ENCODE results near the gene SMAD3. TPM values are rescaled to one million over a fixed set of nuclear protein-coding genes. Genes with fewer than 3 reads are reported as not detected.
"Not testable (repeated sequence)": the region's sequence is repeated elsewhere in the genome, so short reads cannot be mapped to it uniquely, and the experiment has no call there.

SMAD3 gene
- total RNA-seq, 2 donors from 2014 or later, result 24.0 to 37.5 TPM

- intact Hi-C loops (cut with DNase I), result no loop called here
- DNase-seq, result no peak
- ATAC-seq, result no peak
Measured at GRCh38 chr15:67114846-67115585, 49.6 kb downstream of the SMAD3 start.

GRCh38 chr15:67115586-67115969 is 50.2 kb downstream of the SMAD3 start:
- no peak for DNase-seq
- intact Hi-C loops (cut with DNase I), result no loop called here
- no peak for ATAC-seq

DNA sequence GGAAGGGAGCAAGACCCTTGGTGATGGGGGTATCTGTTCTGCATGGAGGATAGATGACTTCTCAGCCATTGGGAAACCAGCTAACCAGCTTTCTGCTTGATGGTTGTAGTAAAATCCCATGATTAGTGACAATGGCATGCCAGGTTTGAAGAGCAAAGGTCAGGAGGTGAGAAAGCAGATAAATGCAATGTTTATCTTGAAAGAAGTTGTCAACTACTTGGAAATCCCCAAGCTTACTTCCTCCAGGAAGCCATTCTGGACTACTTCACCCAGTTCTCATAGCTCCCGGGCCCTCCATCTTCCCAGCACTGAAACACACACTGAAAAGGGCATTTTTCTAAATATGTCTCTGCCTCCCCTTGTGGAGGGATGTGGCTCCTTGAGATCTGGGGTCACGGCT is 51.3 kb downstream of the SMAD3 start:
- DNase-seq, result no peak
- ATAC-seq, result no peak
- intact Hi-C loops (cut with DNase I), result no loop called here

- intact Hi-C loops (cut with DNase I), result no loop called here
- ATAC-seq, result no peak
Measured at GRCh38 chr15:67117370-67117769, 52.0 kb downstream of the SMAD3 start.

GRCh38 chr15:67118808-67119207 is 53.4 kb downstream of the SMAD3 start:
- intact Hi-C loops (cut with DNase I), result no loop called here
- ATAC-seq, result no peak
- DNase-seq, result no peak

More at GRCh38 chr15:67117370-67117769, 52.0 kb downstream of the SMAD3 start:
- DNase-seq, result no peak

DNA sequence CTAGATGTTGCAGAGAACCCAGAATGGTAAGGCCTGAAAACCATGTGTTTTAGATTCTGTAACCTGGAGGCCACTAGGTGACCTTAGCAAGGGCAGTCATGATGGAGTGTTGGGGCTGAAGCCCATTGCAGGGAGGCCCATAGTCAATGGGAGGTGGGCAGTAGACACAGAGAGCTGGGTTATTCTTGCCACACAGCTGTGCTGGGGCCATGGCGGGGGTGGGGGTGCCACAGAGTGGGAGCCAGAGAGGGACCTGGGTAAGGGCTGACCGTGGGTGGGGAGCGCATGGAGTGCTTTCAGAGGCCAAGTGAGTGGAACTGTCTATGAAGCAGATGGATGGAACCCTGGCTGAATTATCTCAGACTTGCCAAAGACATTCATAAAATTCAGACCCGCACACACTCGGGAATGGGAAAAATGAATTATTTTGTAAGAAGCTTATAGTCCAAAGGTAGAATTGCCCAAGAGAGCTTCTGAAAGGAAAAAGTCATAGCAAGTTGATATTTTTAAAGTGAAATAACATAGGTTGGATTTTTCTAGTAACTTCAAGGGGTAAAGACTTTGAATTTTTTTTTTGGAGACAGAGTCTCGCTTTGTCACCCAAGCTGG is 53.9 kb downstream of the SMAD3 start:
- DNase-seq, result no peak
- no peak for ATAC-seq
- intact Hi-C loops (cut with DNase I), result no loop called here

DNA sequence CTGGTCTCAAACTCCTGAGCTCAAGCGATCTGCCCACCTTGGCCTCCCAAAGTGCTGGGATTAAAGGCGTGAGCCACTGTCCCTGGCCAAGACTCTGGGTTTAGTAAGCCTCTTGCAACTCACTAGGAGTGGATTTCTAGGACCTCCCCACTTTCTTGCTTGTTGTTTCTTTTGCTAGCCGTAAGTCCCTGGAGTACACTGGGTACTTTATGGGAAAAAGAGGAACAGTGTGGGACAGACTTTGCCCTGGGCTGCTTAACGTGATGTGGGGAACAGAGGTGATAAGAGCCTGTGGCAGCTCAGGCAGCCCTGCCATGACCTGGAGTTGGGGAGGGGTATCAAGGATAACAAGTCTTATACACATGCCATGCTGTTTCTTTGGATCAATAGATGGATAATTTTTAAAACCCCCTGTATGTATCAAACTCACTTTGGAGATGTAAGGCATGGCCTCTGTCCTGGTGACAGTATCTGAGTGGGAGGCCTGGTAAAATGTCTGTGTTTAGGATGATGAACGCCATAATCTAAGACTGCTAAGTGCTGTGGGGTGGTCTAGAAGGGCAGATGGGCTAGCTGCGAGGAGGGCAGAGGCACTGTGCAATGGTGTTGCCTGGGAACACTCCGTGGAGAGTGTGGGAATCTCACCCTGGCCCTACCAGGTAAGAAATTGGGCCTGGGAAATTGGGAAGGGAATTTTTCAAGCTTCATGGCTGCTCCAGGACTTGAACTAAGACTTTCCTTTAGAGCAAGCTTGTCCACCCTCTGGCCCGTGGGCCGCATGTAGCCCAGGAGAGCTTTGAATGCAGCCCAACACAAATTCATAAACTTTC is 54.8 kb downstream of the SMAD3 start:
- intact Hi-C loops (cut with DNase I), result no loop called here
- ATAC-seq (no peak), DNase-seq (no peak)

DNA sequence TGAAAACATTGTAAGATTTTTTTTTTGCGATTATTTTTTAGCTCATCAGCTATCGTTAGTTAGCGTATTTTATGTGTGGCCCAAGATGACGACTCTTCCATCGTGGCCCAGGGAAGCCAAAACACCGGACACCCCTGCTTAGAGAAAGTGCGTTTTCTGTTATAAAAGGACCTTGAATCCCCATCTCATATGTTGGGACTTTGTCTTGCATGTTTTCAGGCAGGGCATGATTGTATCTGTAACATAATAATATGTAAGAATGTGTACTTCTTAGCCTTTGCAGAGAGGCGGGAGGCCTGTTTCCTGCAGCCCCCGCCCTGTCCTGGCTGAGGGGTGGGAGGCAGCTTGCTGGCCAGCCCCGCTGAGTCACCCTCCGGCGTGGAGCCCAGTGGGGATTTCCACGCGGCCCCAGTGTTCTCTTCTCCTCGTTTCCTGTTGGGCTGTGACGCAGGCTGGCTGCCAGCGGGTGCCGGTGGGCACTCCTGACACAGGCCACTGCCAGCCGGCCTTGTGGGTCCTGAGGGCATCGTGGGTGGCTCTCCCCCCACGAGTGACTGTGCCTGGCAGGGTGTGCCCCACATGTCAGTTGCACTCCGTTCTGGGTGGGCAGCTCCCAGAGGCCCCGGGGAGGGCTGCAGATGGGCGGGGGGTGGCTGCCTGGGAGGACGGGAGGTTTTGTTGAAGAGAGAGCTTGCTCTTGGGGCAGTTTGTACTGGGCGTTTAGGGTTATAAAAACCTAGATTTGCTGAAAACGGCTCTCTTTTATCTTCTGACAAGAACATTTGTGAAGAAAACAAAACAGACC is 55.6 kb downstream of the SMAD3 start:
- intact Hi-C loops (cut with DNase I), result no loop called here
- ATAC-seq, result peak; percentile 85 to 91
- DNase-seq, result peak; percentile 96

DNA sequence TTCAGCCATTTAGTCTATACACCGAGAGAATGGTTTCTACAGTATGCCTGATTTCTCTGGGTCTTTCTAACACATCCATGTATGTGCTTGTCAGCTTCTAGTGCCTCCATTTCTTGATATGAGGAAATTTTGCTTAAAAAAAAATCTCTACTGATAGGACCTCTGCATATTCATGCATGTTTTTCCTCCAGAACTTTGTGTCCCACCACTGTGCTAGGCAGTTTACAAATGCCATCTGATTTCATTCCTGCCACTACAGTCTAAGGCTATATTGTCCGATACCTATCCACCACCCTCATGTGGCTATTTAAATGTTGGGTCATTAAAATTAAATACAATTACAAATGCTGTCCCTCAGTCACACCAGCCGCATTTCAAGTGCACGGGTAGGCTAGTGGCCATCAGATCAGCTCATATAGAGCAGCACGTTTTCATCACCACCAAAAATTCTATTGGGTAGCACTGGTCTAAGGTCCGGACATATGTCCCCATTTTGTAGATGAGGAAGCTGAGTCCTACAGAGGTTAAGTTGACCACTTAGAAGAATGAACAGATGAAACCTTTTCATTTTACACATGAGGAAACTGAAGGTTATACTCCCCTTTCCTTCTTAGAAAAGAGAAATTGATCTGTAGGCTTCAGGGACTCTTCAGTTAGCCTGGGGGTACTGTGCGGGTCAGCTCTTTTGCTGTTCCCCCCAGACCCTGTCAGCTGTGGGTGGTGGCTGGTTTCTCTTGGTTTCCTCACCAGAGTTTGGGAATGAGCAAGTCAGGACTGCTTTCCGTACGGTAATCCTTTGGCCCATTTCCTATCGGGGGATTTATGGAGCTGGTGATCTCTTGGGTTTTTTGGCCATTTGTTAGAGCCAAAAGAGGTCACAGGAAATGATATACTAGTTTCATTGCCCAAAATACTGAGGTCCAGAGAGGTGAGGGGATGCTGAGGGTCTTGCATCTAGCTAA is 56.5 kb downstream of the SMAD3 start:
- DNase-seq (no peak), ATAC-seq (no peak)
- intact Hi-C loops (cut with DNase I), result no loop called here

- ATAC-seq; DNase-seq; intact Hi-C loops (cut with DNase I): not testable (repeated sequence)
Measured at GRCh38 chr15:67122816-67123215, 57.4 kb downstream of the SMAD3 start.

- intact Hi-C loops (cut with DNase I); DNase-seq; ATAC-seq: not testable (repeated sequence)
Measured at GRCh38 chr15:67123291-67123690, 57.9 kb downstream of the SMAD3 start.

- intact Hi-C loops (cut with DNase I), result no loop called here
- ATAC-seq, result no peak
- DNase-seq, result no peak
Measured at GRCh38 chr15:67124111-67124510, 58.7 kb downstream of the SMAD3 start.

- ATAC-seq, result peak in 1 of 2 donors; percentile 1
- no peak for DNase-seq
- intact Hi-C loops (cut with DNase I), result no loop called here
Measured at GRCh38 chr15:67124911-67125588, 59.6 kb downstream of the SMAD3 start.

DNA sequence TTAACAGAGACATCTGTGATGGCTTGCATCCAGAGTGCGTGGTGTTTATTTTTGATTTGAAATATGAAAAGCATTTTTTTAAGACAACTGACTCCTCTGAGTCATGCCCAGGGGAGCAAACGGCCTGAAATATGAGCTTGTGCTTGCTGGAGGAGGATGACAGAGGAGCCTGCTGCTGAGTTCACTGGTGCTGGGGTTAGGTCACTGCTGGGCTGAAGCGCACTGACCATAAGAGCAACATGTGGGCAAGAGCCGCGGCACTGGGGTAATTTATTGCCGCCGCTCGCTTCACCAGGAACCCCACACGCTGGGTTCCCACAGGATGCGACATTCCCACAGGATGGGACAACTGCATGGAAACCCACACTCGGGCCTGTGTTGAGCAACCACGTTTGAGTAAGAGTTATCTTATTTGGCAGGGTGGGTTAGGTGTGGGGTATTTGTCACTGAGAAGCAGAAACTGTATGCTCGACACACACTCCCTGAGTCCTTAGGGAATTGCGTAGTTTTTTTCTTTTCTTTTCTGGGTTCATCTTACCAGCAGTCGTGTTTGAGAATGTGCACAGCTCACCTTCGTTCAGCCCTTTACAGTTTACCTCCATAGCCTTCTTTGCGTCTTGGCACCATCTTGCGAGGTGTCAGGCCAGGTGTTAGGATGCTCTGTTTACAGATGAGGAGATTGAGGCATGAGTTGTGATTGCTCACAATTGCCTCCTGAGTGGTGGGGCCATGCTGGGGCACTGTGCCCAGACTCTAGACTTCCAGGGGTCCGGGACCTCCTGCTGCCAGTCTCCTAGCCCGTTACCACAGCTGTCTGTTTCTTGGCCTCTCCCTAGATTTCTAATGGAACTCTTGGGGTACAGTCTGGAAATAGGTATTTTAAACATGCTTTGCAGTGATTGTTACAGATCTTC is 60.4 kb downstream of the SMAD3 start:
- intact Hi-C loops (cut with DNase I), result no loop called here
- DNase-seq (peak; percentile 82), ATAC-seq (peak; percentile 85 to 87)

DNA sequence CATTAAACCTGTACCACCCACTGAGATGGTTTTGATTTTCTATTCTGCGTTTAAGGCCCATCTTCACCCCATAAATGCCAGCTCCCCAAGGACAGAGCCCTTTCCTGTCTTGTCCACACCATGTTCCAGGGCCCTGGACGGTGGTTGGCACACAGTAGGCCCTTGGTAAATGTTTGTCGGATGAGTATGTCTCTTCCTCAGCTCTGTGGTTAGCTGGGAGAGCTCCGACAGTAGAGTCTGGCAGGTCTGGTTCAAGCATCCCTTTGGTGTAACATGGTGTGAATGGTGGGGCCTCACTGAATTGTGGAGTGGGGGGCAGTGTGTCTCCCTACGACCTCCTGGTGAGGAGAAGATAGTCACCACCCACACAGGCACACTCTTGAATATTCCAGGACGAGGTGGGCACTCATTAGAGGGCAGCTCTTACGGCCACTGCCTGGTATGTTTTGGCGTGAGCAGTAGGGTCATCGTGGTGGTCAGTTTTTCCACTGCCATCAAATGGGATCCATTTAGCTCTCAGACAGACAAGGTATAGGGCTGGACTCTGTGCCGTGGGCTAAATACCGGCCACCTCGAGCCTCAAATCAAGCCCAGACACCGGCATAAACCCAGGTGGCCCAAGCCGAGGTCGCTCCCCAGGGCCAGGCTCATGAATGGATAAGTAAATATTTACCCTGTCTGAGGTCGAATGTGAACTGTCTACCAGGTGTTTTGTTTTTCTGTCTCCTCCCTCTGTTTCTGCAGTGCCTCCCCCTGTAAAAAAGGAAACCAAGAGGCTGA is 61.3 kb downstream of the SMAD3 start:
- intact Hi-C loops (cut with DNase I), result no loop called here
- DNase-seq (no peak), ATAC-seq (no peak)

DNA sequence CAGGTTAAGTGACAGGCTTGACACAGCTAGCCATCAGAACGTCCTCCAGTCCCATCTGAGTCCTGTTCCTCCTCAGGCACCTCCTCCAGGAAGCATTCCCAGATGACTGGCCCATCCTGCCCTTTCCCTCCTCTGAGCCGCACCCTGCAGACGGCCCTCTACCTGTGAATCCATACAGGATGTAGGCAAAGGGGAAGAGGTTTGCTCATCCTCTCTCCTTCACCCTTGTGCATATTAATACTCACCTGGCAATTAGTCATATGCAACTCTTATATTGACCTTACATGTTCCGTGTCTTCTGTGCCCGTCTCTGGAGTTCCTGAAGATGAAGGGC is 61.9 kb downstream of the SMAD3 start:
- no peak for DNase-seq
- ATAC-seq, result no peak
- intact Hi-C loops (cut with DNase I), result no loop called here
